ENCODE measurements around the gene BOD1L1.

The BOD1L1 gene

DNA sequence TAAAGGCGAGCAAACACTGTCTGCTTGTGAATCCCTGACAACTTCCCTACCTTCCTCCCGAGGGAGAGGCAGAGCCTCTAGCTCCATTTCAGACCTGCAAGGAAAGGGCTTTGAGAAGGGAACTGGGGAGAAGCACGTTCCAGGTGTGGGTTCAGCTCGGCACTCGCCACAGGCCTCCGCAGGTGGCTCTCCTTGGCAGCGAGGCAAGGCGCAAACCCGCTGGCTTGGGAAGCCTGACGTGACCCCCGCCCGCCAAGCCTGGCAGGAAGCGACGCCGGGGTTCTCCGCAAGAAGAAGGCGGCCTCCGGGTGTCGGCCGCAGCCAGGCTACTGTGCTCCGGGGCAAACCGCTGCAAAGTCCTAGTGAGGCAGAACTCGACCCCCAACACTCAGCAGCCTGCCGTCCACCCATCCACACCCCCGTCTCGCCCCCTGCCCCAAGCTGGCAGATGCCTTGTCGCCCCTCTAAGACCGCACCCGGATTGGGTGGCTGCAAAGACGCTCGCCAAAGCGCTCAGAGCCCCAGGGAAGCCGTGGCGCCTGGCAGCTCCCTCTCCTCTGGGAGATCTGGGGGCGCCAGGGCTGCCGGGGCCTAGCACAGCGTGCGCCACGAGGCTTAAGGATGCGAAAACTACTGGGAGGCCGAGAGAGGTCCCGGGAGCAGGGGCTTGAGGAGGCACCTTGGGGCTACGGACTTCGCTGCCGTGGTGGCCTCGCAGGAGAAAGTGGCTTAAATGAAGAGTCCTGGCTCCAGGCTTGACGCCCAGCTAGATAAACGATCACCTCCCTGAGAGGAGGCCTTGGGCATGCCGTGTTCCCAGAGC, 105.0 kb downstream of the BOD1L1 start:
- DNase-seq = no peak

GRCh38 chr4:13521047-13521446, 106.5 kb downstream of the BOD1L1 start:
- DNase-seq = no peak

Data from activated CD8-positive, alpha-beta memory T cell treated with anti-CD3 and anti-CD28 coated beads, Interleukin-2, amount 50 U/mL, for 4 hours (primary cell).